Measurements from ENCODE around the gene ALDH1A2. TPM values are rescaled to one million over a fixed set of nuclear protein-coding genes. Genes with fewer than 3 reads are reported as not detected.

The ALDH1A2 gene
- polyA plus RNA-seq, 1 of the 3 experiments (the other 2 are of a cell fraction), result not detected

DNA sequence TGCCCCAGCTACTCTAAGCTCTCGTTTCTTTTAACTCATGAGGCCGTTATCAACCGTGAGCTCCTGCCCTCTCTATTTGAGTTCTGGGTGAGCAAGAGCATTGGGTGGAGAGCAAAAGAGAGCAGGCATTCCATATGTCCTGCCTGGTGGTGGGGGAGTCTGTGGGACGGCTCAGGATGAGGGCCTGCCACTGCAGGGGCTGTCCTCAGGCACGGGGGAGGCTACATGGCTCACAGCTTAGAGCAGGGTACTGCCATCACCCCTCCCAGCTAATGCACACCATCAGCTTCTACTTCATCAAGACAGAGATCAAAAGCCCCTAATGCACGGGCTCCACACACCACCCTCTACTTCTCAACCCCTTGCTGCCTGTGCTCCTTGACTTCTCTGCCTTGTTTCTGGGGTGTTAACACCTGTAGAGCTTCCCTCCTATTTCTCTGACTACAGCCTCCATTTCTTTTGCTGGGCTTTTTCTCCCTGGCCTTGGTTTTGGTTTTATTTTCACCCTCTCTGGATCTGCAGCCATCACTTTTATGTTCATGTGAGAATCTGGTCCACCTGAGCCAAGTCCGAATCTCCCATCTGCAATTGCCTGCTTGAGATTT lies 114.1 kb downstream of the ALDH1A2 start:
- H3K4me2 ChIP-seq, result no peak overlapping the region
- 36% methylated on average over 7 of the region's 7 CpGs for WGBS (ENCODE audit: low lambda C conversion rate)
- H3K9me3 ChIP-seq, result no peaks in the 10 kb centered on the region
- H3K79me2 ChIP-seq (ENCODE audit: insufficient read depth), result no peaks in the 10 kb centered on the region
- H3K9me2 ChIP-seq, result no peaks in the 10 kb centered on the region
- no peak overlapping the region for H2AFZ ChIP-seq (ENCODE audit: low read depth)
- no peaks in the 10 kb centered on the region for H3F3A ChIP-seq (replicated peaks; ENCODE audit: insufficient read depth)
- H3K36me3 ChIP-seq (replicated peaks in 1 of 2; ENCODE audit: control insufficient read depth in 1 of 2, insufficient read depth in 2 of 2, low read length in 1 of 2), result no peaks in the 10 kb centered on the region
- H4K20me1 ChIP-seq (ENCODE audit: insufficient read depth), result no peaks in the 10 kb centered on the region
- POLR2A ChIA-PET, result no interaction called here
- H3K4me1 ChIP-seq (ENCODE audit: control insufficient read depth in 1 of 2, insufficient read depth in 2 of 2, low read depth in 1 of 2, low read length in 1 of 2), result peaks cover 0 to 21% of the 10 kb centered on the region in 2 experiments; a peak in 2 of 4 replicates
- TF ChIP-seq RAD21 (IDR thresholded peaks at IDR 0.05; ENCODE audit: low read length) (no peak), PBX3 (IDR thresholded peaks at IDR 0.05) (no peak)
- CTCF ChIA-PET, result interaction anchor here (0.7 to 2.8 kb wide), 5 partner anchors 12 to 119 kb away, joined by 3 to 9 read pairs (median 6); no protein-coding TSS in a partner anchor
- H3K9ac ChIP-seq, result no peak overlapping the region
- no peak for DNase-seq
- H3K27me3 ChIP-seq (ENCODE audit: insufficient read depth), result 0 out of 2 replicates have a peak, but pooled peaks cover 8% of the 10 kb centered on the region
- H3K4me3 ChIP-seq (ENCODE audit: low read depth in 2 of 2, low read length in 1 of 2), result no peak overlapping the region
- no peak overlapping the region for H3K27ac ChIP-seq (ENCODE audit: low read depth in 2 of 2, low read length in 1 of 2)

DNA sequence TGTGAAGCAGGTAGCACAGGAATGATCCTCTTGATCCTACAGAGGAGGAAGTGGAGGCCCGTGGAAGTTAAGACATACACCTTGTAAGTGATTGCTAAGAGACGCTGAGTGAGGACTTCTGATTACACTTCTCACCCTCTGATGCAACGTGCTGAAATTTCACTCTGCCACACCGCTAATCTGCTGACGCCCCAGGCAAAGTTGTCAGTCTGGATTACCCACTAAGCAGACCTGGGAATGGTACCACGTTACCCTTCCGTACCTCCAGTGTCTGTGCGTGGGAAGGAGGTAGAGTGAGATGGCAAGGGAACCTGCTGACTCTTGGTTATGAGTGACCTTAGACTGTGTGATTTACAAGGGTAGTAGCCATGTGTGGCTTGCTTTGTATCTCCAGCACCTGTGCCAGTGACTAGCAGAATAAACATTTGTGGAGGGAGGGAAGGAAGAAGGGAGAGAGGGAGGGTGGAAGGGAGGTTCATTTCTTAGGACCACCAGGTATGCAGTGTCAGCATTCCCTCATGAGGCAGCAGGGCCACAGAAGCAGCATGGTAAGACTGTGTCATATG lies 115.0 kb downstream of the ALDH1A2 start:
- peaks cover 0 to 21% of the 10 kb centered on the region in 2 experiments; a peak in 2 of 4 replicates for H3K4me1 ChIP-seq (ENCODE audit: control insufficient read depth in 1 of 2, insufficient read depth in 2 of 2, low read depth in 1 of 2, low read length in 1 of 2)
- H3K79me2 ChIP-seq (ENCODE audit: insufficient read depth), result no peaks in the 10 kb centered on the region
- no peaks in the 10 kb centered on the region for H3K9me2 ChIP-seq
- CTCF ChIA-PET, result interaction anchor here (2.3 to 2.8 kb wide), 2 partner anchors 89 to 120 kb away, joined by 8 to 9 read pairs; no protein-coding TSS in a partner anchor
- no peaks in the 10 kb centered on the region for H4K20me1 ChIP-seq (ENCODE audit: insufficient read depth)
- POLR2A ChIA-PET, result no interaction called here
- H3K36me3 ChIP-seq (replicated peaks in 1 of 2; ENCODE audit: control insufficient read depth in 1 of 2, insufficient read depth in 2 of 2, low read length in 1 of 2), result no peaks in the 10 kb centered on the region
- no peak overlapping the region for H3K4me3 ChIP-seq (ENCODE audit: low read depth in 2 of 2, low read length in 1 of 2)
- no peak overlapping the region for H3K9ac ChIP-seq
- no peaks in the 10 kb centered on the region for H3F3A ChIP-seq (replicated peaks; ENCODE audit: insufficient read depth)
- no peaks in the 10 kb centered on the region for H3K9me3 ChIP-seq
- TF ChIP-seq FOXJ3 (CRISPR knock-in tag; IDR thresholded peaks at IDR 0.05), result no peak
- TF ChIP-seq POLR2AphosphoS5 (IDR thresholded peaks at IDR 0.05; ENCODE audit: low read depth, low read length), result no peak
- TF ChIP-seq SIN3A (IDR thresholded peaks at IDR 0.05; ENCODE audit: borderline replicate concordance, low read depth, low read length), result no peak
- TF ChIP-seq RXRA (IDR thresholded peaks at IDR 0.05; ENCODE audit: borderline replicate concordance, low read depth), result no peak
- TF ChIP-seq JUND (IDR thresholded peaks at IDR 0.05), result no peak
- no peak for TF ChIP-seq MEF2A (IDR thresholded peaks at IDR 0.05; ENCODE audit: borderline replicate concordance, low read depth)
- TF ChIP-seq PBX3 (IDR thresholded peaks at IDR 0.05), result no peak
- no peak for TF ChIP-seq ZBTB33 (IDR thresholded peaks at IDR 0.05; ENCODE audit: borderline replicate concordance, low read depth)
- 61% methylated on average over 8 of the region's 8 CpGs for WGBS (ENCODE audit: low lambda C conversion rate)
- no peak for DNase-seq
- H2AFZ ChIP-seq (ENCODE audit: low read depth), result no peak overlapping the region
- no peak overlapping the region for H3K4me2 ChIP-seq
- no peak overlapping the region for H3K27ac ChIP-seq (ENCODE audit: low read depth in 2 of 2, low read length in 1 of 2)
- H3K27me3 ChIP-seq (ENCODE audit: insufficient read depth), result 0 out of 2 replicates have a peak, but pooled peaks cover 8% of the 10 kb centered on the region
